ENCODE data around the gene TCTA.

The TCTA gene

GRCh38 chr3:49417516-49418120, 5.4 kb downstream of the TCTA start:
- FAIRE-seq: no peak

GRCh38 chr3:49421890-49422378, 9.7 kb downstream of the TCTA start:
- no peak for TF ChIP-seq POLR2A (IDR thresholded peaks at IDR 0.05; ENCODE audit: low read depth, low read length)
- FAIRE-seq (no peak), DNase-seq (ENCODE audit: insufficient read length, low spot score) (no peak)

More at GRCh38 chr3:49417516-49418120, 5.4 kb downstream of the TCTA start:
- no peak for TF ChIP-seq POLR2A (IDR thresholded peaks at IDR 0.05; ENCODE audit: low read depth, low read length)
- DNase-seq (ENCODE audit: insufficient read length, low spot score): no peak

GRCh38 chr3:49422379-49423248, 10.4 kb downstream of the TCTA start, which contains the start of gene AMT:
Gene AMT, minus strand, starts transcription at chr3:49422473. Its CDS starts 23 bp downstream, at chr3:49422450.
- DNase-seq (ENCODE audit: insufficient read length, low spot score) (no peak), FAIRE-seq (no peak)
- TF ChIP-seq POLR2A (IDR thresholded peaks at IDR 0.05; ENCODE audit: low read depth, low read length): 0 out of 2 replicates have a peak, but pooled peaks have one; percentile 4

- no peak for TF ChIP-seq POLR2A (IDR thresholded peaks at IDR 0.05; ENCODE audit: low read depth, low read length)
- DNase-seq (ENCODE audit: insufficient read length, low spot score) (no peak), FAIRE-seq (no peak)
Measured at GRCh38 chr3:49424816-49425215, 12.6 kb downstream of the TCTA start.

- no peak for FAIRE-seq
Measured at GRCh38 chr3:49427586-49427985, 15.4 kb downstream of the TCTA start.

GRCh38 chr3:49428752-49429080, 16.5 kb downstream of the TCTA start:
- DNase-seq (ENCODE audit: insufficient read length, low spot score) (no peak), FAIRE-seq (no peak)
- TF ChIP-seq POLR2A (IDR thresholded peaks at IDR 0.05; ENCODE audit: low read depth, low read length): no peak

More at GRCh38 chr3:49427586-49427985, 15.4 kb downstream of the TCTA start:
- DNase-seq (ENCODE audit: insufficient read length, low spot score): no peak
- no peak for TF ChIP-seq POLR2A (IDR thresholded peaks at IDR 0.05; ENCODE audit: low read depth, low read length)

GRCh38 chr3:49434731-49435130, 22.5 kb downstream of the TCTA start:
- FAIRE-seq (no peak), DNase-seq (ENCODE audit: insufficient read length, low spot score) (no peak)
- TF ChIP-seq POLR2A (IDR thresholded peaks at IDR 0.05; ENCODE audit: low read depth, low read length): no peak

GRCh38 chr3:49445391-49445790, 33.2 kb downstream of the TCTA start:
- DNase-seq (ENCODE audit: insufficient read length, low spot score): no peak
- no peak for TF ChIP-seq POLR2A (IDR thresholded peaks at IDR 0.05; ENCODE audit: low read depth, low read length)
- no peak for FAIRE-seq

- DNase-seq (ENCODE audit: insufficient read length, low spot score) (no peak), FAIRE-seq (no peak)
- TF ChIP-seq POLR2A (IDR thresholded peaks at IDR 0.05; ENCODE audit: low read depth, low read length): no peak
Measured at GRCh38 chr3:49453621-49454020, 41.4 kb downstream of the TCTA start.

GRCh38 chr3:49454458-49454857, 42.2 kb downstream of the TCTA start:
- no peak for FAIRE-seq
- no peak for DNase-seq (ENCODE audit: insufficient read length, low spot score)
- no peak for TF ChIP-seq POLR2A (IDR thresholded peaks at IDR 0.05; ENCODE audit: low read depth, low read length)

GRCh38 chr3:49454898-49455681, 42.9 kb downstream of the TCTA start:
- no peak for TF ChIP-seq POLR2A (IDR thresholded peaks at IDR 0.05; ENCODE audit: low read depth, low read length)
- FAIRE-seq (no peak), DNase-seq (ENCODE audit: insufficient read length, low spot score) (no peak)

- no peak for FAIRE-seq
- TF ChIP-seq POLR2A (IDR thresholded peaks at IDR 0.05; ENCODE audit: low read depth, low read length): no peak
Measured at GRCh38 chr3:49456466-49456865, 44.2 kb downstream of the TCTA start.

GRCh38 chr3:49460188-49460890, 48.1 kb downstream of the TCTA start:
- no peak for TF ChIP-seq POLR2A (IDR thresholded peaks at IDR 0.05; ENCODE audit: low read depth, low read length)
- no peak for FAIRE-seq
- DNase-seq (ENCODE audit: insufficient read length, low spot score): no peak

More at GRCh38 chr3:49456466-49456865, 44.2 kb downstream of the TCTA start:
- no peak for DNase-seq (ENCODE audit: insufficient read length, low spot score)

All from H54 (cell line).